Cardiac muscle cell (in vitro differentiated cells and primary cell): ENCODE data around the gene PODXL2. TPM values are rescaled to one million over a fixed set of nuclear protein-coding genes. Genes with fewer than 3 reads are reported as not detected.

ENCODE experiments used
- DNase-seq, 2 donors: peaks; one replicate each; pipeline versions ENCODE4 v3.0.0 to v3.0.0-alpha.2; 2010 to 2017; ENCODE audit warnings: low read depth in 1 of 2, low spot score in 1 of 2
- H3K27ac ChIP-seq: fragments of 200-600 bp; sonication (generic); 2 replicates; pipeline ENCODE4 v1.5.1; 2016
- H3K27me3 ChIP-seq: fragments of 200-600 bp; sonication (generic); 2 replicates; pipeline ENCODE4 v1.6.0; 2016; ENCODE audit warnings: control low read depth
- H3K36me3 ChIP-seq: fragments of 200-600 bp; sonication (generic); 2 replicates; pipeline ENCODE4 v1.5.1; 2016; ENCODE audit warnings: control low read depth
- H3K4me1 ChIP-seq: fragments of 200-600 bp; sonication (generic); 2 replicates; pipeline ENCODE4 v1.8.1; 2017; ENCODE audit warnings: low read depth, mild to moderate bottlenecking, mixed run types
- H3K4me3 ChIP-seq: fragments of 200-600 bp; sonication (generic); 2 replicates; pipeline ENCODE4 v1.5.1; 2016; ENCODE audit warnings: mild to moderate bottlenecking
- H3K9me3 ChIP-seq: fragments of 200-600 bp; sonication (generic); 2 replicates; pipeline ENCODE4 v1.5.1; 2017; ENCODE audit warnings: low read depth, mild to moderate bottlenecking, control low read depth
- polyA plus RNA-seq: library from polyadenylated mRNA; unstranded; fragments of >200 nt; fragmentation: Nextera tagmentation; extraction: Ambion mirVana; gene quantifications from 2 replicates; pipeline ENCODE4 v1.2.1, GENCODE V29; 2016
- total RNA-seq: library from RNA; depleted of rRNA; stranded (reverse); fragments of >200 nt; gene quantifications from 2 replicates; pipeline ENCODE4 v1.2.3, GENCODE V29; 2016
- TF ChIP-seq, protein P1 (sequence below): IDR thresholded peaks from 2 replicates; pipeline ENCODE4 v1.5.1; 2012; ENCODE audit warnings: low read depth, mild to moderate bottlenecking, low read length

PODXL2 gene, protein sequence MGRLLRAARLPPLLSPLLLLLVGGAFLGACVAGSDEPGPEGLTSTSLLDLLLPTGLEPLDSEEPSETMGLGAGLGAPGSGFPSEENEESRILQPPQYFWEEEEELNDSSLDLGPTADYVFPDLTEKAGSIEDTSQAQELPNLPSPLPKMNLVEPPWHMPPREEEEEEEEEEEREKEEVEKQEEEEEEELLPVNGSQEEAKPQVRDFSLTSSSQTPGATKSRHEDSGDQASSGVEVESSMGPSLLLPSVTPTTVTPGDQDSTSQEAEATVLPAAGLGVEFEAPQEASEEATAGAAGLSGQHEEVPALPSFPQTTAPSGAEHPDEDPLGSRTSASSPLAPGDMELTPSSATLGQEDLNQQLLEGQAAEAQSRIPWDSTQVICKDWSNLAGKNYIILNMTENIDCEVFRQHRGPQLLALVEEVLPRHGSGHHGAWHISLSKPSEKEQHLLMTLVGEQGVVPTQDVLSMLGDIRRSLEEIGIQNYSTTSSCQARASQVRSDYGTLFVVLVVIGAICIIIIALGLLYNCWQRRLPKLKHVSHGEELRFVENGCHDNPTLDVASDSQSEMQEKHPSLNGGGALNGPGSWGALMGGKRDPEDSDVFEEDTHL
- 18.3 and 24.9 TPM in 2 replicates for total RNA-seq
- 16.0 and 16.3 TPM in 2 replicates for polyA plus RNA-seq

DNA sequence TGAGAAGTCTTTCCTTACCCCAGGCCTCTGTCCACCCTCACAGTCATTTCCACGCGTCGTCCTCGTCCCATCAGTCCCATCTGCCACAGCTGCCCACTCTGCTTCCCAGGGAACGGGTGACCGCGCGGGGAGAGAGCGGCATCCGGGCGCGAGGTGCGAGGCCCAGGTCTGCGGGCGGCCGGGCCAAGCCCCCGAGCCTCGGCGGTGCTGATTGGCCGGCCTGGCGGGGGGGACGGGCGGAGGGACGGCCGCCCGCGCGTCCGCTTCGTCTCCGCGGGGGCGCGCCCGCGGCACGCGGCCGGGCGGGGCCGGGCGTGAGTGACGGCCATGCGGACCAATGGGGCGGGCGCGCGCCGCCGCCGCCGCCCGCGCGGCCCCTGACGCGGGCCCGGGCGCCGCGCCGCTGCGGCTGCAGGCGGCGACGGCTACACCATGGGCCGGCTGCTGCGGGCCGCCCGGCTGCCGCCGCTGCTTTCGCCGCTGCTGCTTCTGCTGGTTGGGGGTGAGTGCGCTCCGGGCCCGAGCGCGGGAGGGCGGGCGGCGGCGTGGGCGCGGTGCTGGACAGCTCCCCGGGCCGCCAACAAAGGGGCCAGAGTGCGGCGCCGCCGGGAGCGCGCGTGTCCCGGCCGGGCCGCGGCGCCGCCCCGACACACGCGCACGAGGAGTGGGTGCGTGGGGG is at the start of gene PODXL2:
TSS of gene PODXL2 (plus strand) at position 398 of the 679 bp plus-strand sequence. CDS start at position 433, 35 bp downstream.
- Histone ChIP-seq H3K36me3 (no peaks in the 10 kb centered on the region), H3K27me3 (peaks cover 36% of the 10 kb centered on the region), H3K9me3 (no peaks in the 10 kb centered on the region), H3K4me1 (no peaks in the 10 kb centered on the region), H3K4me3 (peak within 1 kb of the TSS; percentile 34), H3K27ac (no peak within 1 kb of the TSS)
- DNase-seq, result peak; percentile 72 to 87
- TF ChIP-seq, protein P1, sequence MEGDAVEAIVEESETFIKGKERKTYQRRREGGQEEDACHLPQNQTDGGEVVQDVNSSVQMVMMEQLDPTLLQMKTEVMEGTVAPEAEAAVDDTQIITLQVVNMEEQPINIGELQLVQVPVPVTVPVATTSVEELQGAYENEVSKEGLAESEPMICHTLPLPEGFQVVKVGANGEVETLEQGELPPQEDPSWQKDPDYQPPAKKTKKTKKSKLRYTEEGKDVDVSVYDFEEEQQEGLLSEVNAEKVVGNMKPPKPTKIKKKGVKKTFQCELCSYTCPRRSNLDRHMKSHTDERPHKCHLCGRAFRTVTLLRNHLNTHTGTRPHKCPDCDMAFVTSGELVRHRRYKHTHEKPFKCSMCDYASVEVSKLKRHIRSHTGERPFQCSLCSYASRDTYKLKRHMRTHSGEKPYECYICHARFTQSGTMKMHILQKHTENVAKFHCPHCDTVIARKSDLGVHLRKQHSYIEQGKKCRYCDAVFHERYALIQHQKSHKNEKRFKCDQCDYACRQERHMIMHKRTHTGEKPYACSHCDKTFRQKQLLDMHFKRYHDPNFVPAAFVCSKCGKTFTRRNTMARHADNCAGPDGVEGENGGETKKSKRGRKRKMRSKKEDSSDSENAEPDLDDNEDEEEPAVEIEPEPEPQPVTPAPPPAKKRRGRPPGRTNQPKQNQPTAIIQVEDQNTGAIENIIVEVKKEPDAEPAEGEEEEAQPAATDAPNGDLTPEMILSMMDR, result no peak

DNA sequence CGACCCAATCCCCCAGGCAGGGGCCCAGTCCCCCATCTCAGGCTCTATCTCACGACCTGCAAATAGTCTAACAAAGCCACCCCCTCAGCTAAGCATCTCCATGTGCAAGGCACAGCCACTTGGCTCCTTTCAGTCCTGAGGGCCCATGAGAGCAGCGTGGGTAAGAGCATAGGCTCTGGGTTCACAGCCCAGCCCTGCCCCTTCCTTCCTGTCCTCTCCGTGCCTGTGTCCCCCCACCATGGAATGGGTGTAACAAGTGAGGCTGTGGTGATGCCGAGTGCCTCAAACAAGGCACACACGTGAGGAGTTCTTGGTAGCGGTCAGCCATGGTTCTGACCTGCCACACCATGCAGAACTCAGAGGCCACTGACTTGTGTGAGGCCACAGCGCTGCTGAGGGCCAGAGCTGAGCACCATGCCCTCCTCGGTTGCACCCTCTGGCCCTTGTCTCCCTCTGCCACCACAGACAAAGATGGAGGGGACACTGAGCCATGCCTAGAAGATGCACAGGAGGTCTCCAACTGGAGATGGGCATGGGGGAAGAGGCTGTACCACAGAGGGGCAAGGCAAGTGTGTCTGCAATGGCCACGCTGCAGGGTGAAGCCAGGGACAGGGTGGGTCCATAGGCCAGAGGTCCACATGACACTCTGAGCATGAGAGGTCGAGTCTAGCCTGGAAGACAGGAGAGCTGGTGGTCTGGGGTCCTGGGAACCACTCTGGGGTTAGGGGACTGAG is 48.5 kb upstream of the PODXL2 start:
- no peaks in the 10 kb centered on the region for H3K9me3 ChIP-seq
- no peak overlapping the region for H3K27ac ChIP-seq
- H3K27me3 ChIP-seq, result no peaks in the 10 kb centered on the region
- no peaks in the 10 kb centered on the region for H3K4me1 ChIP-seq
- peaks cover 2% of the 10 kb centered on the region for H3K36me3 ChIP-seq
- TF ChIP-seq, protein P1, result no peak
- no peak for DNase-seq
- H3K4me3 ChIP-seq, result no peak overlapping the region

DNA sequence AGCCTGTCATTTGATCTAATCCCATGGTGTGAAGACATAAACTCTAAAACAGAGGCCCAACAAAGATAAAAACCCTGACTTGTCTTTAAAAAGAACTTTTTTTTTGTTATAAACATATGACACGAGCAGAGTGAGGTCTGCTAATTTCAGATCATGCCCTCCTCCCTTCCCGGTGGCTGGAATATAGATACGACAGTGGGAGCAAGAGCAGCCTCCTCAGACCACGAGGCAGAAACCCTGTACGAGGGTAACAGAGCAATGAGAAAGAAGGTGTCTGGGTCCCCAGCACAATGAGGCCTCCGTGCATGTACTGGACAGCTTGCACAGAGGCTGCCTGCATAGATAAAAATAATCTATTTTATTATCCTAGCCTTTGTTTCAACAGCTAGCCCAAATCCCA is 44.3 kb upstream of the PODXL2 start:
- no peak overlapping the region for H3K27ac ChIP-seq
- no peaks in the 10 kb centered on the region for H3K27me3 ChIP-seq
- H3K4me1 ChIP-seq, result peaks cover 9% of the 10 kb centered on the region
- H3K36me3 ChIP-seq, result no peaks in the 10 kb centered on the region
- DNase-seq, result no peak
- TF ChIP-seq, protein P1, result no peak
- H3K4me3 ChIP-seq, result no peak overlapping the region
- no peaks in the 10 kb centered on the region for H3K9me3 ChIP-seq

DNA sequence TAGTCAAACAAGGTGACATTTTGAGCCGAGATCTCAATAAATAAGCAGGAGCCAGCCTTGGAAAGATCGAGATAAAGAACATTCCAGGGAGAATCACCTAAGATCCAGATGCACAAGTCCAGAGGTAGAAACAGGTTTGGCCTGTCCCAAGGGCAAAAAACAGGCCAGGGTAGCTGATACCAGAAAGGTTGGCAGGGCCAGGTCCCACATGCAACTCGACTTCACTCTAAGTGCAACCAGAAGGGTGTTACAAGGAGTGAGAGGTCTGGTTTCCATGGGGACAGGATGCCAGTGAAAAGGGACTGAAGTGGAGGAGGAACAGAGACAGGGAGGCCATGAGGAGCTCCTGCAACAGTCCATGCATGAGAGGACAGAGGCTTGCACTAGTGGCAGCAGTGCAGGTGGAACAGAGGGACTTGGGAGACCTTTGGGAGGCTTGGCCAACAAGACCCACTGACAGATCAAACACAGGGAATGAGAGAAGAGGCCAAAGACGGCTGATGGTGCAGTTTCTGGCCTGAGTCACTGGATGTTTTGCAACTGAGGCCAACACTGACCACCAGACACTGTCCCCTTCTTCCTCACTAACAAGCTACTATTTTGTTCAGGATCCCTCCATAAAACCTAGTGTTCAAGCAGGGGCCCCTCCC is 43.7 kb upstream of the PODXL2 start:
- Histone ChIP-seq H3K4me3 (no peak overlapping the region), H3K36me3 (no peaks in the 10 kb centered on the region), H3K4me1 (peaks cover 9% of the 10 kb centered on the region), H3K9me3 (no peaks in the 10 kb centered on the region), H3K27me3 (no peaks in the 10 kb centered on the region), H3K27ac (no peak overlapping the region)
- TF ChIP-seq, protein P1, result no peak
- DNase-seq, result peak in 1 of 2 donors; percentile 29
